GM21360 (cell line): ENCODE data around the gene APOL4.
"Not testable (repeated sequence)": the region's sequence is repeated elsewhere in the genome, so short reads cannot be mapped to it uniquely, and the experiment has no call there.

Experiments
- ATAC-seq: cut with Tn5 transposase; IDR thresholded peaks from one replicate; pipeline ENCODE4 v1.9.1; 2021; ENCODE audit warnings: mild to moderate bottlenecking, moderate library complexity; ENCODE audit not compliant: unreplicated experiment

Gene APOL4

DNA sequence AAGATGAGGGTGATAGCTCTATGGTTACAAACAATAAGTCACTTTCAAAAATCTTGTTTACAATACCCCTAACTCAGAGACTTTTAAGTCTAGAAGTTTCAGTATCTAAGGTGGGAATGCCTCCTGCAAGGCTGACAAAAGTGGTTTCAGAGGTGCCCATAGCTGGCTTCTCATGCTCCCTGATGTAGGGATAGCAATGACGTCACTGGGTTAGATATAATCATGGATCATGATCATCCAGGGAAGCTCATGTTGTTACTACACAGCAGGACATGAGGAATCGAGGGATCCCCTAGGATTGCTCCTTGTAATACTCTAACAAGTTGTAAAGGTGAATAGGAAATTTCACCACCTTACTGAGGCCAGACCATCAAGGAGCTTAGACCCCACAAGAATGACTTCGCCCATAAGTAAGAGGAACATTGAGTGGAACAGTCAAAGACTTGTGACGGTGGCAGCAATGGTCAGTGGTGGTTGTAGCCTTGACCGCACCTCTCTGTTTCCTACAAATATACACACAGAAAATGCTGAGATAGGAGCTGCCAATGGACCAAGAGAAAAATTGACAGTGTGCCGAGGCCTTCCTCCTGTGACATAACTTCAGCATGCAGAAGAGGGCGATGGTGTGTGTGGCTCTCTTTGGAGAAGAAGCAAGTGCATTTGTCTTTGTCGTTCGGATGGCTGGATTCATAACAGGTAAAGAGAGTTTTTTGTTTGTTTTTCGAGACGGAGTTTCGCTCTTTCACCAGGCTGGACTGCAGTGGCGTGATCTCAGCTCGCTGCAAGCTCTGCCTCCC is 15.6 kb downstream of the APOL4 start:
- no peak for ATAC-seq

DNA sequence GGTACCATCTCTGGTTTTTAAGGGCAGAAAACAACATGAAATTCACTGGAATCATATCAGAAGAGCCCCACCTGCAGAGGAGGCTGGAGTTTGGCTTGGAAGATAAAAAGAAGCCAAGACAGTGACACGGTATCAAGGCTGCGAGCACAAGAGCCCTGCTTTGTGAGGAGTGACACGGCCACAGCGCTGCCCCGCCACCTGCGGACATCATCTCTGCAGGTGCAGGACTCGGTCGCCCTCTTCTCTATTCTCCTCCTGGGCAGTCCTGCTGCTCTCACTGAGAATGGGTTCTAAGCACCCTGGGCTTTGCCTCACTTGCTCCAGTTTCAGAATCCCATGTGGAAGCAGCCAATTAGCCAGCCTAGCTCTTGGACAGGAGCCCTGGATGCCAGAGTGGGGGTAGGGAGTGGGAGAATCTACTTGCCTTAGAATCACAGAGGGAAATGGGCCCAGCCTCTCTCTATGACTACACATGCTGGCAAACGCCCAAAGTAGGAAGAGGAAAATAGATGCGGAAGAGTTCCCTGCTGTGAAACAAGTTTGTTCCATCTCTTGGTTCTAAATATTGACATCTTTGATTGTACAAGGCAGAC is 17.1 kb downstream of the APOL4 start:
- ATAC-seq = no peak

DNA sequence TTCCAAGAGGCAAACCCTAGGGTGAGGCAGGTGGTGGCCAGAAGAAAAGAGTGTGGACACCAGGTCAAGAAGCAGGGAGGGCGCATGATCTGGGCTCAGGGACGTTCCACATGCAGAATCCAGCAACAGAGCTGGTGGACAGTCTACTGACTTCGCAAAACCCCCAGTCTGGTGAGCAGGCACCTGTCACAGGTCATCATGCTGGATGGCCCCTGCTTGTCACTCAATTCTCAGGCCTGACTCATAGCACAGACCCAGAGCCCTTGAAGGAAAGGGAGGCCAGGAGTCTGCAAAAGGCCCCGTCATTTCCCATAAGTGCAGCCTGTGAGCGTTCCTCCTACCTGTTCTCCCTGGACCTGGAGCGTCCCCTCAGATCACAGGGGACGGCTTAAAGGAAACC is 18.2 kb downstream of the APOL4 start:
- ATAC-seq = no peak

DNA sequence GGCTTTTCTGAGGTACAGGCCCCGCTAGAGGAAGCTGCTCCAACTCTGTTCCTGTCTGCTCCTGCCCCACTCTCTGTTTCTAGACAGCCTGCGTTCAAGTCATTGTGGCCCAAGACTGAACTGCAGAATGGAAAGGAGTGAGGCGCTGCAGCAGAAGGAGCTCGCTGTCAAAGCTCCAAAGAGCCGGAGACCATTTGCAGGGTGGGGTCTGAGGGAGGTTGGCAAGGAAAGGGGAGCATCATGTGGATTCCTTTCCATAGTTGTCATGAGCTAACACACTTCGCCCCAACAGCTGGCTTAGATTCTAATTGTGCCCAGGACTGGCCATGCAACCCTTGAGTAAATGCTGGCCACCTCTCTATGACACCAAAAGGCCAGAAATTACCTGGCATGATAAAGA is 18.8 kb downstream of the APOL4 start:
- ATAC-seq = no peak

DNA sequence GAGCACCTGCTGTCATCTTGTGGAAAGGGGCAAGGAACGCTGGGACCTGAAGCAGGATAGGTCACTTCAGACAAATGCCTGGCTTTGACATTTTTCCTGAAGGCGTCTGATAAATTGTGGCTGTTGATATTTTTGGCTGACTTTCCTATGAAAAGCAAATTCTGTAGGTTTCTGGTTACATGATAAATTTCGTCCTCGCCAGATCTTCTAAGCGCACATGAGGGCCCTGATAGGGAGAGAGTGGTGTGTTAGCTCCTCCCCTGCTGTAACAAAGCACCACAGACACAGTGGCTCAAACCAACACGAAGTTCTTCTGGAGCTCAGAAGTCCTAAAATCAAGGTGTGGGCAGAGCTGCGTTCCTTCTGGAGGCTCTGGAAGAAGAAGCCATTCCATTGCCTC is 19.6 kb downstream of the APOL4 start:
- ATAC-seq = no peak

DNA sequence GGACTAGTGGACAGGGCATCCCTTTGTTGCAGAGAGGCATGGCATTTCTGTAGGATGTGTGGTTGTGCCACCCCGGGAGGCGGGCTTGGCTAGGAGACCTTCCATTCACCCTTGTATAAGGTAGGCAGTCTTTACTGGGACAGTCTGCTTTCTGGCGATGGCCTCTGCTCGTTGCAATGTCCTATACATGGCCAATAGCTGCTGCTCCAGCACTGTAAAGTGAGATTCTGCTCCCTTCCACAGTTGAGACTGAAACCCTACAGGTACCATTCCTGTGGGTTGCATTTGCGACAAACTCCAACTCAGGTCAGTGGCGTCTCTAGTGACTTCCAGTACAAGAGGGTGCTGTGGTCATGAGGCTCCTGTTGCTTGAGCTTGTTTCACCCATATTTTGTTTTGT is 20.7 kb downstream of the APOL4 start:
- no peak for ATAC-seq

DNA sequence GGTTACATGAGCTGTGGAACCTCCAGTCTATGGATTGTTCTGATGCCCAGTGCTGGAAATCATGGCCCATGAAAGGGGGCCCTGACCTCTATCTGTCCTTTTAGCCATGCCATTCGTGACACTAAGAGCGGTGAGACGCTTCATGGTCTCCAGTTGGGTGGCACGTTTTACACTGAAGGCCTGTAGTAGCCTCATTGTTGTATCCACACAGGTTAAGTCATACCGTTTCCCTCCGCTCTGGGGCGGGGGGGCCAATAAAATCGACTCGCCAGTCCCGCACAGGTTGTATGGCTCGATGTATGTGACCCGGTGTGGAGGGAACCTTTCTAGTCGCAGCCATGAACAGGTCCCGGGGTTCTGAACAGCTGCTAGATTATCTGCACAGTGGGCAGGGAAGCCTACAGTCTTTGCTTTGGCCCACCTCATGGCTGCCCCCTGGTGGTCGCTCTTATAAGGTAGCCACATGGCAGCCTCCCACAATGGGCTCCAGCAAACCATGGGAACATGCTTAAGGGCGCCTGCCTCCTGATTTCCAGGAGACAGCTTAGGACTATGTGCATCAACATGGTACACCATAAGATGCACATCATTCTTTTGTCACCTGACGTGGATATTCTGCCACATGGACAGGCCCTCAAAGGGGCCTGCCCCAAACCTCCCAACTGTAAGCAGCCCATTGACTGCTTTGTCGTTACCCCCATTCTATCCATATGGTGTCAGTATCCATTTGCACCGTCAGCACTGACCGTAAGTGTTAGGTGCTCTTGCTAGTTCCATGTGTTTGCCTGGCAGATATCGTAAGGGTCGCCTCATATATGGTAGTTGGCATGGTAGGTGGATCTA is 21.4 kb downstream of the APOL4 start:
- ATAC-seq = no peak

DNA sequence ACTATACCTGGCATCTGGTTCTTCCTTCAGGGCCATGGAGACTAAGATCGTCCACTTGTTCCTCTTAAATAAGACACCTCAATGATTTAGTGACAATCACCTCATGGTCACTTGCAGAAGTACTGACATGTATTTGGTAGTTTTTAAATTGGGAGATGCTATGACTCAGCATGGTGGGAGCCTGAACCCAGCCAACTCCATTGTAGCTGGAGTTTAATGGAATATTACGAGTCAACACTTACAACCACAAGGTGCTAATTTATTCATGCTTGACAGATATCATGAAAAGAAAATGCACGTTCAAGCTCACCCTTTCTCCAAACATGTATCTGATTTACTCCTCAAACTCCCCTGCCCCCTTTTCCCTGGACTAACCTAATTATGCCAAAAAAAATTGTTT is 24.4 kb downstream of the APOL4 start:
- ATAC-seq = no peak

DNA sequence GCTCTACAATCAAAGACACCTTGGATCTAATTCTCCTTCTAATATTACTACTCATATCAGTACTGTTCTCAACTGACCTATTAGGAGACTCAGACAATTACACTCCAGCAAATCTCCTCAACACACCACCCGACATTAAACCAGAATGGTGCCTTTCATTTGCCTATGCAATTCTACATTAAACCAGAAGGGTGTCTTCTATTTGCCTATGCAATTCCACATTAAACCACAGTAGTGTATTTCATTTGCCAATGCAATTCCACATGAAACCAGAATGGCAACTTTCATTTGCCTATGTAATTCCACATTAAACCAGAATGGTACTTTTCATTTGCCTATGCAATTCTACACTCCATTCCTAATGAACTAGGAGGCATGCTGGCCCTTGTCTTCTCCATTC is 25.7 kb downstream of the APOL4 start:
- no peak for ATAC-seq

DNA sequence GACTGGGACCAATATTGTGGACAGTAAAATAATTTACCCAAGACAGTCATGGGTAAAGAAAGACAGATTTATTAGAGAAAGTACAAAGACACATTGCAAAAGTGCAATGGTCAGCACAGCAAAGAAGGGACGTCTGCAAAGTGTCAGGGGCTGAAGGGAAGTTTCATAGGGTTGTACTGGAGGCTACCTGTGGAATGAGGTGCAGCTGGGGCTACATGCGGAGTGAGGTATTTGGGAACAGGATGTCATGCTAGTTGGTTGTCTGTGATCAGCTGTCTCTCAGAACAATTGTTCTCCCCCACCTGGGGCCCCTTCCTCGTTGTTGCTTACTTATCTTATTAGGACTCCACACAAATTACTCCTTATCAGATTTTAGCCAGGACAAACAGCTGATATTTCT is 29.7 kb downstream of the APOL4 start:
- ATAC-seq = no peak

DNA sequence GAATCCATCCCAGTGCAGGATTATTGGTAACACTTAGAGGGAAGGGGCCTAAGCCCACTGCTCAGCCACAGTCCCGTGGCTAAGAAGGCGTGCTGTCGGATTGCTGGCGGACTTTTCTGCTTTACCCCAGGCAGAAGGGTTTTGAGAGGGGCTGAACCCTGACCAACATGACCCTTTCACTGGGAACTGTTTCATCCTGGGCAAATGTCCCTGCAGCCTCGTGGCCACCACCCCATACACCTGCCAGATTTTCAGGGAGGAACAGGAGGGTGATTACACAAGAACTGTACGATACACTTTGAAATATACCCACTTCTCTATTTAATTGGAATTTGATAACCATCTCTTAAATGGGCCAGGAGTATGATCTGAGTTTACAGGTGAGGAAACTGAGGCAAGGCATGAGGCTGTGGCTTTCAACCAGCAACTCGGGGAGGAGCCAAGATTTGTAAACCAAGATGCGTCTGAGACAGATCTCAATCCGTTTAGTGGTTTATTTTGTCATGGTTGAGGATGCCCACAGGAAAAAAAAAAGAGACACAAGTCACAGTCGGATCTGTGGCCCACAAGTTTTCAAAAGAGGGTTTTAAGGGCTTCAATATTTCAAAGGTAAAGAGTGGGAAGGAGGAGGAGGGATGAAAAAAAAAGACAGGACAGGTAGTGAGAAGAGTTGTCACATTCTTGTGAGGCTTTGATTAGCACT is 34.9 kb downstream of the APOL4 start:
- ATAC-seq = no peak

DNA sequence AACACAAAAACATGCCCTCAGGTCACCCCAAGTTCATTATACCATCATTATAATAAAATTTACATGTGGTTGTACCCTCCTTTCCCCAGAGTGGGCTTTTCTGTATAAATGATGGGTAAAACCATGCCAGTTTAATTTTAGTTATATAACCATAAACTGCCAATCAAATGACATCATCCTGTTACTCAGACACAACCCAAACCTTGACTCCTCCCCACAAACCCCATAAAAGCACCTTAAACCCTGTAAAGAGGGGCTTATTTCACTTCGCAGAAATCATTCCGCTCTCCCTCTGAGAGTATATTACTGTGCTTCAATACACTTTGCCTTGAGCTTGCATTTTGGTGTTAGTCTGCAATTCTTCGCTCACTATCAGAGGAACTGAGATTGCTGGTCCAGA is 35.5 kb downstream of the APOL4 start:
- ATAC-seq = no peak

DNA sequence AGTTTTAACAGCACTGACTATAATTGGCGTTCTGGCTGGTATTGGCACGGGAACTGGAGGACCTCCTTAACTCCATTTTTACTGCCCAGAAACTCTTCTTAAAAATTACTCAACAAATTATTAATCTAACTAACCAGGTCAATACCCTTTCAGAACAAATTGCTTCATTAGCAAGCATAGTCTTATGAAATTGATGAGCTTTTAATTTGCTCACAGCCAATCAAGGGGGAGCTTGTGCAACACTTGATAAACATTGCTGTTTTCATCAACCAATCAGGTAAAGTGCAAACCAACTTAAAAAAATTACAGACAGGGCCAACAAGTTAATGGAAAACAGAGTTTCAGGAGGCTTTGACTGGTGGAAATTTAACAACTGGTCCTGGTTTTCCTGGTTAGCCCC is 36.5 kb downstream of the APOL4 start:
- ATAC-seq = no peak

DNA sequence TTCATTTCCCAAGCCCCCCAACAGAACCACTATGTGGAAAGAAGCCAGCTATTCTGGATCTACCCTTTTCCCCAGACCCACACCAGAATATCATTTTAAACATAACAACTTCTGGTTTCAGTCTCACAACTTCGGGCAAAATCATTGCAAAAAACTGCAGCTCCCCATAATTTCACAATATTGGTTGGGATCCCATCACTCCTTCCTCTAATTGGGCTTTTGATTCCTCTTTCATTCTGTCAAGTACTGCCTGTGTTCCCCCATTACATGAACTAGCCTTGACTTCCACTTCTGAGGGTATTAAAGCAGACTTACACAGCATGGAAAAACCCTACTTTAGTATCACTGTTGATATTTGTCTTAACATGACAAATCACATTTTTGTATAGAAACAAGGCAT is 37.0 kb downstream of the APOL4 start:
- no peak for ATAC-seq

DNA sequence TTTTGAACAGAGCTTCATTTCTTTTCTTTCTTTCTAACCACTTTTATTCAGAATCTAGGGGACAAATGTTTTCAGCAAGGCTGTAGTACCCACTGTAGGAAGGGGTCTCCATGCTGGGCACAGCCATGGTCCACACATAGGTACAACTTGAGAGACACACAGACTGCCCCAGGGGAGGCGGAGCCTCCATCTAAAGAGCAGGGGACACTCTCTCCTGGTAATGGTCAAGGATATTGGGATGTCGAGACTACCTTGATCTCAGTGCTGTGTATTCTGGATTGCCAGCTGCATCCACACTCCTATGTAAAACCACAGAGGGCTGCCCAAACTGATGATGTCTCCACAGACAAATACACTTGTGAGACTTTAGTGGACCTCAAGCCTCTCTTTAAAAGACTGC is 38.1 kb downstream of the APOL4 start:
- no peak for ATAC-seq

DNA sequence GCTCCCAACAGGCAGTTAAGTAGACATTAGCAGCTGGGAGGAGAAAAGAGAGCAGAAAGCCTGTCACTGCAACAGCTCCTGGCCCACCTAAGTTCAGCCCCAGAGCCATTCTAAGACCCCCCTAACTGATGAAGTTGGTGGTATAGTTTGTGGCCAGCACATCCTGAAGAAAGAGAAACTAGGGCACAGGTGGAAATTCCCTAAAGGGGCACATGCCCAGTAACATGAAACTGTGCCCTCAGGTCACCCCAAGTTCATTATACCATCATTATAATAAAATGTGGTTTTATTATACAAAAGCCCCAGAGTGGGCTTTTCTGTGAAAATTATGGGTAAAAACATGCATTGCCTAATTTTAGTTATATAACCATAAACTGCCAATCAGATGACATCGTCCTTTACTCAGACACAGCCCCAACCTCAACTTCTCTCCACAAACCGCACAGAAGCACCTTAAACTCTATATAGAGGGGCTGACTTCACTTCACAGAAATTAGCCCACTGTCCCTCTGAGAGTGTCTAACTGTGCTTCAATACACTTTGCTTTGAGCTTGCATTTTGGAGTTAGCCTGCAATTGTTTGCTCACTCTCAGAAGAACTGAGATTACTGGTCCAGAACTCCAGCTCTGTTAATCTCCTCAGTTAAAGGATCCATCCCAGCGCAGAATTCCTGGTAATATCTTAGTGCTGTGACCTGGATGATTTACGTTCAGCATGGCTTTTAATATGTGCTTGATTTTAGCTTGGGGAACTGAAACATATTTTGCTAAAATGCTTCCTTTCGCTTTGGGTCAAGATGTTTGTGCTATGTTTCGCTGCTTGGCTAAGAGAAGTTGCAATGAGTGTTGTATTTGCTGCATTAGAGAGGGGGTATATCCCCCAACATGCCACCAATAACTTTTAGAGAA is 39.2 kb downstream of the APOL4 start:
- no peak for ATAC-seq

DNA sequence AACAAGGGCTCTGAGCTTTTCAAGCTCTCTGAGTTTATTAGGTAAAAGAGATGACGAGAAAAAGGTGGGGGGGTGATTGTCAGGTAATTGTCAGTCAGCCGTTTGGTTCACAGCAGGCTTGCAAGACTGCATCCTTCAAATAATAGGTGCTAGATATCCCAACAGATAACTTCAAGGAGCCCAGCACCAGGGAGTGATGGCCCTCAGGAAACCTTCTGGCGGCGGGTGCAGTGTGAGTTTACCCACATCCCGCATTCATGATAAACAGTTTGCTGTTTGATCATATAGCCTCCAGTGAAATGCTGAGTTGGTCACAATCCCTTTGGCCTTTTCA is 39.8 kb downstream of the APOL4 start:
- ATAC-seq = not testable (repeated sequence)

DNA sequence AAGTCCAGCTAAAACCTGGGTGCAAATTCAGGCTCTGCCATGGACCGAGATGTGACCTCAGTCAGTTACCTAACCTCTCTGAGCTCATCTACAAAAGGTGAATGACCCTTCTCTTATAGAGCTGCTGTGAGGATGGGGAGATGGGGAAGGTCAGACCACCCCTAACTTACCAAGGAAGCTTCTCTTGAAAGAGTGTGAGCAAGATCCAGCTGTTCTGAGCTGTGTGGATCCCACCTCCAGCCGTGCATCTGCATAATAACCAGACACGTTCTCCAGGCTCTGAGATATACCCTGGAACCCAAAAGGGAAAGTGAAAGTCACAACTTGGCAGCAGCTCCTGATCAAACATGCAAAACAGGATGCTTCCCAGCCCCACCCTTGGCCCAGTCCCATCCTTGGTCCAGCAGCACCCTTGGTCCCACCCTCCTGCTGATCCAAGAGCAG is 41.1 kb downstream of the APOL4 start, which contains the start of gene APOL3:
TSS of gene APOL3 (minus strand) at position 257 of the 444 bp plus-strand sequence. CDS start 11,700 bp downstream, outside the sequence.
- no peak for ATAC-seq

DNA sequence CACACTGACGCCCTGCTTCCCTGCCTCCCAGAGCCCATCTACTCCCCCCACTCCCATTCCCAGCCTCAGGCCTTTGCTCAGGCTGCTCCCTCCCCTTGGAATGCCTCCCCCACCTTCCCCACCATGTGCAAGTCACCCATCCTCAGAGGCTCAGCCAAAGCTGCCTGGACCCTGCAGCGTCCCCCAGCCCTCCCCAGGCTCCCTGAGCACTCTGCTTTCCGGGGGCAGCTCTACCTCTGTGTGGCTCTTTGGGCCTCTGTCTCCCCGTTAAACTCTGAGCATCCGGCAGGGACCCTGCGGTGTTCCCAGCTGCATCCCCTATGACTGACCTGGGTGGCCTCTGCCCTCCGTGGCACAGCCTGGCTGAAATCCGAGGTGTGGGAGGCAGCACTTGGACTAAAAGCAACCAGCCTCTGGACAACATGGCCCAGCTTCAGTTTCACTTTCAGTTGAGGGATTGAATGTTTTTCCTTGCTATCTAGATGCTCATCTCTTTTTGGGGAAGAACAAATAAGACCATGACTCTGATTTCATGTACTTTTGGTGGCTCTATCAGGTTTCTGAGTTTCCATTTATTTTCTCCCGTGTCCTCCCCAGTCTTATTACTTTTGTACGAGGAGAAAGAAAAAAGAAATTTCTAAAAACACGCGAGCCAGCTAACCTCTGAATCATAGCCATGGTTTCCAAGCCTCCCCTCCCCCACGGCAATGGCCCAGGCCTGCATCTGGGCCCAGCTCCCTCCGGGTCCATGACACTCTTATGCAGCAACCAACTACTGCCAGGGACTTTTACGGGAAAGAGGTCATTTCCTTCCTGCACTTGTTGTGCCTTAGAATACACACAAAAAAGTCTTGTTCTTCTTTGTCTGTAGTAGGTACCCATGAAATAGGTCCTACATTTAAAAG is 44.8 kb downstream of the APOL4 start:
- ATAC-seq = no peak
